Ureter (tissue), 1 donor: Measurements from ENCODE around the gene MMP10. TPM values are rescaled to one million over a fixed set of nuclear protein-coding genes. Genes with fewer than 3 reads are reported as not detected.

ENCODE experiments used
- DNase-seq: peaks from one replicate; pipeline ENCODE4 v3.0.0-alpha.2; 2020; ENCODE audit warnings: low spot score
- total RNA-seq: library from RNA; stranded (reverse); gene quantifications from one replicate; pipeline ENCODE4 v1.2.4, GENCODE V29; 2023
- donor health status: DM: yes; HTN: yes; CAD: no.

MMP10 gene
- not detected for total RNA-seq

GRCh38 chr11:102780491-102780918, at the start of gene MMP10:
Gene MMP10 (minus strand): TSS chr11:102780628. CDS start chr11:102780591, 37 bp downstream.
- DNase-seq: no peak

- no peak for DNase-seq
These were observed 49.0 kb upstream of the MMP10 start for GRCh38 chr11:102829316-102830000.

- no peak for DNase-seq
These were observed 44.1 kb upstream of the MMP10 start for GRCh38 chr11:102824556-102824955.

GRCh38 chr11:102819491-102819890, 39.1 kb upstream of the MMP10 start:
- no peak for DNase-seq

GRCh38 chr11:102813484-102813883, 33.1 kb upstream of the MMP10 start:
- no peak for DNase-seq

- DNase-seq: no peak
These were observed 31.8 kb upstream of the MMP10 start for GRCh38 chr11:102812188-102812587.

- DNase-seq: no peak
These were observed 30.7 kb upstream of the MMP10 start for GRCh38 chr11:102810950-102811660.

- no peak for DNase-seq
These were observed 29.5 kb upstream of the MMP10 start for GRCh38 chr11:102809971-102810370.

GRCh38 chr11:102807921-102808320, 27.5 kb upstream of the MMP10 start:
- DNase-seq: no peak

GRCh38 chr11:102806296-102806695, 25.9 kb upstream of the MMP10 start:
- no peak for DNase-seq

- DNase-seq: no peak
These were observed 21.9 kb upstream of the MMP10 start for GRCh38 chr11:102802341-102802740.

GRCh38 chr11:102800767-102801166, 20.3 kb upstream of the MMP10 start:
- DNase-seq: no peak

GRCh38 chr11:102799681-102800340, 19.4 kb upstream of the MMP10 start:
- no peak for DNase-seq

- no peak for DNase-seq
These were observed 17.8 kb upstream of the MMP10 start, which contains the start of gene MMP1 for GRCh38 chr11:102798012-102798746. Gene MMP1 (minus strand): TSS chr11:102798160. CDS start chr11:102798092, 68 bp downstream.

- no peak for DNase-seq
These were observed 14.0 kb upstream of the MMP10 start for GRCh38 chr11:102794382-102794781.

GRCh38 chr11:102793677-102794290, 13.4 kb upstream of the MMP10 start:
- no peak for DNase-seq

GRCh38 chr11:102792604-102793003, 12.2 kb upstream of the MMP10 start:
- DNase-seq: no peak

- DNase-seq: no peak
These were observed 11.0 kb upstream of the MMP10 start for GRCh38 chr11:102791271-102792036.

- no peak for DNase-seq
These were observed 8.0 kb upstream of the MMP10 start for GRCh38 chr11:102788334-102788995.

- DNase-seq: no peak
These were observed 4.0 kb upstream of the MMP10 start for GRCh38 chr11:102784380-102784779.
